Psoas muscle (tissue), 8 donors: Measurements from ENCODE around the gene IQSEC1. TPM values are rescaled to one million over a fixed set of nuclear protein-coding genes. Genes with fewer than 3 reads are reported as not detected.

Experiments
- ATAC-seq, 4 donors: fragments of 200-7000 bp; cut with Tn5 transposase; one replicate each; pipeline ENCODE4 v1.9.1; 2020; ENCODE audit warnings: moderate library complexity in 3 of 4, mild to moderate bottlenecking in 2 of 4
- DNase-seq, 2 donors: peaks; one replicate each; pipeline ENCODE4 v3.0.0-alpha.2; 2020
- H3K27ac ChIP-seq: fragments of 200-600 bp; one replicate; pipeline ENCODE4 v1.8.0; 2022
- H3K27me3 ChIP-seq, 3 donors: fragments of 200-600 bp in 1 of 3; one replicate each; pipeline versions ENCODE4 v1.6.1 to v1.8.0; 2013 to 2022; ENCODE audit warnings: low read length in 2 of 3, mild to moderate bottlenecking in 2 of 3, moderate library complexity in 1 of 3; ENCODE audit not compliant: insufficient read depth in 3 of 3
- H3K36me3 ChIP-seq, 2 donors: fragments of 200-600 bp in 1 of 2; one replicate each; pipeline versions ENCODE4 v1.6.1 to v1.8.0; 2013 to 2022; ENCODE audit warnings: low read depth in 1 of 2, mild to moderate bottlenecking in 1 of 2, moderate library complexity in 1 of 2; ENCODE audit not compliant: insufficient read depth in 1 of 2
- H3K4me1 ChIP-seq: fragments of 200-600 bp; one replicate; pipeline ENCODE4 v1.8.0; 2022
- H3K4me3 ChIP-seq: fragments of 200-600 bp; one replicate; pipeline ENCODE4 v1.8.0; 2022; ENCODE audit warnings: mild to moderate bottlenecking
- H3K9me3 ChIP-seq: fragments of 200-600 bp; one replicate; pipeline ENCODE4 v1.8.0; 2022
- CTCF ChIP-seq: fragments of 200-600 bp; IDR thresholded peaks from one replicate; pipeline ENCODE4 v1.8.0; 2022; ENCODE audit warnings: antibody characterized with exemption
- WGBS, 3 donors: extraction: QIAGEN DNeasy Blood & Tissue Kit; methylation state at CpG; one replicate each; pipeline versions ENCODE4 v1.1.6 to v1.1.7; 2013; 5-methylcytosine and 5-hydroxymethylcytosine counted together
- intact Hi-C, 2 donors: fragments of 100-400 bp; cut with DNase I; formaldehyde crosslinking; loops; one replicate each; pipeline versions ENCODE4 v1.11.0 to v1.14.2; 2022
- polyA plus RNA-seq, 3 donors: library from polyadenylated mRNA; stranded (reverse); fragments of 200-250 nt; gene quantifications; one replicate each; pipeline ENCODE4 v1.2.3, GENCODE V29; 2013
- total RNA-seq, 4 donors: library from RNA; stranded (reverse); fragmentation: NEBNext Ultra II Directional in 2 of 4; extraction: Animal tissue kit (Norgen Biotek cat#: 25700) in 2 of 4; gene quantifications; one replicate each; pipeline versions ENCODE4 v1.2.1 to v1.2.4, GENCODE V29; 2021 to 2023
- donor health status: healthy with polysubstance abuse.
- donor health status: DM: no; HTN: no; CAD: no; lungs with moderate emphysema.
- donor health status: Bipolar disorder and iron deficiency.
- donor health status: healthy.
- donor health status: DM: yes; HTN: yes; CAD: no.
- donor health status: DM: no; HTN: no; CAD: no.
- donor health status: DM: no; HTN: no; CAD: no.
- donor health status: DM: yes; HTN: yes; CAD: no.

IQSEC1 gene
- total and polyA plus RNA-seq, 7 donors = 8.6 to 45.4 (median 28.0) TPM

- H3K9me3 ChIP-seq = no peaks in the 10 kb centered on the region
- DNase-seq (no peak), ATAC-seq (no peak)
- WGBS, 3 donors = 89 to 94% (median 91%) methylated on average over 8 of the region's 8 CpGs
- intact Hi-C loops = no loop called here
- H3K27me3 ChIP-seq = no peaks in the 10 kb centered on the region
- no peak overlapping the region for H3K27ac ChIP-seq
- no peaks in the 10 kb centered on the region for H3K4me1 ChIP-seq
- H3K4me3 ChIP-seq = no peak overlapping the region
- H3K36me3 ChIP-seq = no peaks in the 10 kb centered on the region
- TF ChIP-seq CTCF = no peak
Measured at GRCh38 chr3:13105181-13105895, 32.1 kb upstream of the IQSEC1 start.

- H3K27ac ChIP-seq = no peak overlapping the region
- DNase-seq (no peak), ATAC-seq (no peak)
- H3K4me3 ChIP-seq = no peak overlapping the region
- no peak for TF ChIP-seq CTCF
- intact Hi-C loops = no loop called here
- H3K36me3 ChIP-seq = no peaks in the 10 kb centered on the region
- H3K27me3 ChIP-seq = no peaks in the 10 kb centered on the region
- H3K9me3 ChIP-seq = no peaks in the 10 kb centered on the region
- 83 to 89% (median 84%) methylated on average over 12 of the region's 12 CpGs for WGBS, 3 donors
- H3K4me1 ChIP-seq = no peaks in the 10 kb centered on the region
Measured at GRCh38 chr3:13104511-13104910, 31.3 kb upstream of the IQSEC1 start.

DNA sequence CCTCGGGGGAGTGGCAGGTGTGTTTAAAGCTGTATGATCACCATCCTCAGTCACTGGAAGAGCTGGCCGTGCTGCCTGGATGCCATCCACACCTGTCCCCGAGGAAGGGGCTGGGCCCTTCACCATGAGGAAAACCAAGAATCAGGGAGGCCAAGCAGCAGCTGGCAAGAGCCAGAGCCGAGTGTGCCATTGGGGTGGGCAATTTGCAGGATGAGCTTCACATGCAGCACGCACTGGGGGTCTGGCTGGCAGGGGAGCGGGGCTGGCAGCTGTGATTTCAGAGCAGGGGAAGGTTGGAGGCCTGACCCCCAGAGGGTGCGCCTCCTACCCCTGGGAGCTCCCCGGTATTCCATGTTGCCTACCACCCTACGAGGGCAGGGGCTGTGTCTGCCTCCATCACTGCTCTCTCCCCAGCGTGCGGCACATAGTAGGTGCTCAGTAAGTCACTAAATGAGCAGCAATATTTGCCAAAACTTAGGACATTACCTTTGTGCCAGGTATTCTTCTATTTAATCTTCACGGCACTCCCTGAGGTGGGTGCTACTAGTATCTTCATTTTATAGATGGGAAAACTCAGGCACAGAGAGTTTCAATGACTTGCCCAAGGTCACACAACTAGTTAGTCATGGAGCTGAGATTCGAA, 30.3 kb upstream of the IQSEC1 start:
- no peak overlapping the region for H3K27ac ChIP-seq
- no peaks in the 10 kb centered on the region for H3K4me1 ChIP-seq
- H3K4me3 ChIP-seq = no peak overlapping the region
- no peaks in the 10 kb centered on the region for H3K36me3 ChIP-seq
- ATAC-seq = no peak
- intact Hi-C loops = no loop called here
- WGBS, 3 donors = 81 to 90% (median 84%) methylated on average over 13 of the region's 13 CpGs
- H3K9me3 ChIP-seq = no peaks in the 10 kb centered on the region
- H3K27me3 ChIP-seq = no peaks in the 10 kb centered on the region
- no peak for TF ChIP-seq CTCF
- no peak for DNase-seq

GRCh38 chr3:13102386-13103345, 29.4 kb upstream of the IQSEC1 start:
- 76 to 80% (median 77%) methylated on average over 21 of the region's 21 CpGs for WGBS, 3 donors
- intact Hi-C loops = no loop called here
- Histone ChIP-seq H3K4me1 (no peaks in the 10 kb centered on the region), H3K9me3 (no peaks in the 10 kb centered on the region), H3K27ac (no peak overlapping the region), H3K27me3 (no peaks in the 10 kb centered on the region), H3K4me3 (no peak overlapping the region), H3K36me3 (no peaks in the 10 kb centered on the region)
- peak in 1 of 2 donors; percentile 8 for DNase-seq
- ATAC-seq = no peak
- TF ChIP-seq CTCF = no peak
